HG03558 (cell line): ENCODE data around the gene LEKR1.
"Not testable (repeated sequence)": the region's sequence is repeated elsewhere in the genome, so short reads cannot be mapped to it uniquely, and the experiment has no call there.

Experiments
- ATAC-seq: cut with Tn5 transposase; IDR thresholded peaks from one replicate; pipeline ENCODE4 v1.9.1; 2021; ENCODE audit warnings: moderate number of reproducible peaks; ENCODE audit not compliant: unreplicated experiment; ENCODE audit errors: extremely low read depth

The LEKR1 gene

DNA sequence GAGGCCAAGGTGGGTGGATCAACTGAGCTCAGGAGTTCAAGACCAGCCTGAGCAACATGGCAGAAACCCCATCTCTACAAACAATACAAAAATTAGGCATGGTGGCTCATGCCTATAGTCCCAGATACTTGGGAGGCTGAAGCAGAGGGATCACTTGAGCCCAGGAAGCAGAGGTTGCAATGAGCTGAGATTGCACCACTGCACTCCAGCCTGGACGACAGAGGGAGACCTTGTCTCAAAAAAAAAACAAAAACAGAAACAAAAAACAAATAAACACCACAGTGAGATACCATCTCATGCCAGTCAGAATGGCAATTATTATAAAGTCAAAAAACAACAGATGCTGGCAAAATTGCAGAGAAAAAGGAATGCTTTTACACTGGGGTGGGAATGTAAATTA is 69.2 kb downstream of the LEKR1 start:
- ATAC-seq = not testable (repeated sequence)

DNA sequence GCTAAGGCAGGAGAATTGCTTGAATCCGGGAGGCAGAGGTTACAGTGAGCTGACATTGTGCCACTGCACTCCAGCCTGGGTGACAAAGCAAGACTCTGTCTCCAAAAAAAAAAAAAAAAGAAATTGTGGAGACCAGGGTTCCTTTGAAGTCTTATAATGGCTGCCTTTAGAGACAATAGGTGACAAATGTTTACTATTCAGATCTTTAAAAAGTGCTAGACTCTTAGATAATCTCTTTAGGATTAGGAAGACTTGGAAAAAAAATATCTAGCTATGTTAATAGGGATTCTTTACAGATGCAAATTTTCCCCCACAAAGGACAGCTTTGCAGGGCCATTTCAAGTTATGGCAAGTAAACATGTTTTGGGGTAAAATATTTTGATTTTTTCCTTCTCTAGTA is 71.7 kb downstream of the LEKR1 start:
- ATAC-seq = not testable (repeated sequence)

DNA sequence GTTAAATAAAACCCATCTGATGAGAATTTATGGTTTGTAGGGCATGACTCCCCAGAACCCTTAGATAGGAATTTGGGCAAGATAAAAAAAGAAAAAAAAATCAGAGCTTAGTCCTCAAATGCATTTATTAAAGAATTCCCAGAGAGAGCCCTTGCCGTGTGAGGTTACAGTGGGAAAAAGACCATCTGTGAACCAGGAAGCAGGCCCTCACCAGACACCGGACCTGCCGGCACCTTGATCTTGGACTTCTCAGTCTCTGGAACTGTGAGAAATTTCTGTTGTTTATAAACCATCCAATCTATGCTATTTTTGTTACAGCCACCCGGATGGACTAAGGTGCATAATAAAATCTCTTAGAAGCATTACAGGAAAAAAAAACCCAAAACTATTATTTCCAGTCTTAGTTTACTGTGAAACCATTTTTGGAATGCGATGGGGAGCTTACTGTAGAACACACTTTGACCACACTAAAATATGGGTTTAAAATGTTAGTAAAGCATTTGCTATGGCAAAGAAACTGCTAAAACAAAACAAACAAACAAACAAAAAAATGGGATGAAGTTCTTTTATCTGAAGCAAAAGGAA is 72.2 kb downstream of the LEKR1 start:
- ATAC-seq = no peak

DNA sequence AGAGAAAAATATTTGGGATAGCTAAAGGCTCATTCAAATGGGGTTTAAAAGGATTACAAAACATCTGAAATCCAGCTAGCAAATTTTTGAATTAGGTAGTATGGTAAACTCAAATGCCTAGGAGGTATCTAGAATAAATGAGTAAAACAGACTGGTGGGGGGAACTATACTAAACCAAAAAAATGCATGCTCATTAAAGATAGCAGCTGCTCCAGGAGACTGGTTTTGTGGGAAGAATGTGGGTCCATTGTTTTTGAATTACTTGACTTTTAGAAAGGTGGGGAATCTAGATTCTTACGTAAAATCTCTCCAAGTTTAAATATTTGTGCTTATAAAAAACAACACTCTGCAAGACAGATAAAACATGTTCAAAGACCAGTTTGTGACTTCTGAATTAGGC is 73.8 kb downstream of the LEKR1 start:
- no peak for ATAC-seq

DNA sequence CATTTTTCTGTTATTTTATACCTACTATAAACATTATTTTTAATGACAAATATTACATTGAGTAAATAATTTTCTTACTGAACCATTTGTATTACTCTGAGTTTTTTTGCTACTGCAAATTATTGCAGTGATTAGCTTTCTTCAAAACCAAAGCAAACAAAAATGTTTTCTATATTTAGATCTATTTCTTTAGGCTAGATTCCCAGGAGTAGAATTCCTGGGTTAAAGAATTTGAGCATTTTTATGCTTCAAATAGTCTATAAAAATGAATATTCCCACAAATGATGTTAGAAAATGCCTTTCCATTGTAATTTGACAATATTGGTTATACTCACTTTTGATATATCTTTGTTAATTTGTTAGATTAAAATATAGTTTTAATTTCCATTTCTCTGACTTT is 76.8 kb downstream of the LEKR1 start:
- no peak for ATAC-seq

DNA sequence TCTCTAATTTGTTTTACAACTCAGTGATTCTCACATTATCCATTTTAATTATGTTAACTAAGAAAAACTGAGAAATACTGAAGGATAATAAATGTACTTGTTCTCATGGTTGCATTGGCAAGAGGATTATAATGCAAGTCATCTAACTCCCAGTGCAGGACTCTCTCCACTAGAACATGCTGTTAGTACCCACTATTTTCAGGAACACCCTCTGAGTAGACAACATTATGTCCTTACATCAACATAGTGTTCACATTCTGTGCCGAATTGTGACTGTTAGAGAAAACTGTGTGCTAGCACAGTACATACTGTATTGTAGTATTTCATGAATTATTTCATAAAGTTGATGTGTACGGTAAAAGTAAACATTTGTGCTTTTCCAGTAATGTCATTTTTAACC is 80.1 kb downstream of the LEKR1 start:
- no peak for ATAC-seq

DNA sequence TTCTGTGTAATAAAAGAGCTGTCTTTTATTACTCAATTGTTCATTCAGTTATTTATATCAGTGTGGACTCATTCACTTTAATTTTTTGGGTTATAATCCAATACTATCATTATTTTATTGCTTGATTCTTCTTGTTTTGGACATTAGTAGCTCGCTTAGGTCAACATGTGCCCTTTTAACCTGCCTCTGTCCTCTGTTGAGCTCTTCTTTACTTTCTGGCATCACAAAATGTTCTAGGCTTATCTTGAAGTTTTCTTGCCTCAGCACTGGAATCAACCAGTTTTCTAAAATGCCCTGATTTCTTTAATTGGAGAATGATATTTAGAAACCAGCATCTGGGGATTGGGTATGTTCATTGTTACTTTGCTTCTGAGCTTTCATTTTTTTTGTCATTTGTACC is 82.2 kb downstream of the LEKR1 start:
- ATAC-seq = no peak

DNA sequence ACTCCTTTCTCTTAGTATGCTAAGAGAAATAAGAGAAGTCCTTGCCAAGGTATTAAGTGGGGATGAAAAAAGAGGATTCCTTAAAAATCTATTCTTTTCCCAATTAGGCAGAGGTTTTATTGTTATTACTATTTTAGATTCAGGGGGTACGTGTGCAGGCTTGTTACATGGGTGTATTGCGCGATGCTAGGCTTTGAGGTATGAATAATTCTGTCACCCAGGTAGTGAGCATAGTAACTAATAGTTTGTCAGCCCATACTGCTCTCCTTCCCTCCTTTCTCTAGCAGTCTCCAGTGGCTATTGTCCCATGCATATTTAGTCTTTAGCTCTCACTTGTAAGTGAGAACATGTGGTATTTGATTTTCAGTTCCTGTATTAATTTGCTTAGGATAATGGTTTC is 83.9 kb downstream of the LEKR1 start:
- ATAC-seq = no peak

DNA sequence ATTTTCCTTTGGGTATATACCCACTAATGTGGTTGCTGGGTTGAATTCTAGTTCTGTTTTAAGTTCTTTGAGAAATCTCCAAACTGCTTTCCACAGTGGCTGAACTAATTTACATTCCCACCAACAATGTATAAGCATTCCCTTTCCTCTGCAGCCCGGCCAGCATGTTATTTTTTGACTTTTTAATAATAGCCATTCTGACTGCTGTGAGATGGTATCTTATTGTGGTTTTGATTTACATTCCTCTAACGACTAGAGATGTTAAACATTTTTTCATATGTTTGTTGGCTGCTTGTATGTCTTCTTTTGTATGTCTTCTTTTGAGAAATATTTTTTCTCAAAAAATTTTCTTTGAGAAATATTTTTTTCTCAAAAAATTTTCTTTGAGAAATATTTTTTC is 84.7 kb downstream of the LEKR1 start:
- not testable (repeated sequence) for ATAC-seq

DNA sequence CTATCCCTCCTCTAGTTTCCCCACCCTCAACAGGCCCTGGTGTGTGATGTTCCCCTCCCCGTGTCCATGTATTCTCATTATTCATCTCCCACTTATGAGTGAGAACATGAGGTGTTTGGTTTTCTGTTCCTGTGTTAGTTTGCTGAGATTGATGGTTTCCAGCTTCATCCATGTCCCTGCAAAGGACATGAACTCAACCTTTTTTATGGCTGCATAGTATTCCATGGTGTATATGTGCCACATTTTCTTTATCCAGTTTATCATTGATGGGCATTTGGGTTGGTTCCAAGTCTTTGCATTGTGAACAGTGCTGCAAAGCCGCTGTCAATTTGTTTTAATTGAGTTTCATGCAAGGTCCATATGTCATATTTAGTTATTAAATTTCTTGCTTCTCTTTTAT is 88.1 kb downstream of the LEKR1 start:
- ATAC-seq = not testable (repeated sequence)

DNA sequence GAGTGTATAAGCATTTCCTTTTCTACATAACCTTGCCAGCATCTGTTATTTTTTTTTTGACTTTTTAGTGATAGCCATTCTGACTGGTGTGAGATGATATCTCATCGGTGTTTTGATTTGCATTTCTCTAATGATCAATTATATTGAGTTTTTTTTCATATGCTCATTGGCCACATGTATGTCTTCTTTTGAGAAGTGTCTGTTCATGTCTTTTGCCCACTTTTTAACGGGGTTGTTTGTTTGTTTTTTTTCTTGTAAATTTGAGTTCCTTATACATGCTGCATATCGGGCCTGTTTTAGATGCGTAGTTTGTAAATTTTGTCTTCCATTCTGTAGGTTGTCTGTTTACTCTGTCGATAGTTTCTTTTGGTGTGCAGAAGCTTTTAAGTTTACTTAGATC is 89.2 kb downstream of the LEKR1 start:
- ATAC-seq = no peak

DNA sequence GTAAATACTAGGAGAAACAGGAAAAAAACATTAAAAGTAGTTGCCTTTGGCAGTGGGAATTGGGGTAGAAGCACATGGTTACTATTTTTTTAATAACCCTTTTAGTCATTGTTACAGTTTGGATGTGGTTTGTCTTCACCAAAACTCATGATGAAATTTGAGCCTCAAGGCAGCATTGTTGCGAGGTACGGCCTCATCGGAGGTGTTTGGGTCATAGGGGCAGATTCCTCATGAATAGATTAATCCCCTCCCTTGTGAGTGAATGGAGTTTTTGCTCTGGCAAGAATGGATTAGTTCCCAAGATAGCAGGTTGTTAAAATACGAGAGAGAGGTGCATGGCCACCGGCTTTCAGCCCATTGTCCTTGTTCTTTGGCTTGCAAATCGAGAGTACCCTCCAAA is 92.6 kb downstream of the LEKR1 start:
- ATAC-seq = no peak

DNA sequence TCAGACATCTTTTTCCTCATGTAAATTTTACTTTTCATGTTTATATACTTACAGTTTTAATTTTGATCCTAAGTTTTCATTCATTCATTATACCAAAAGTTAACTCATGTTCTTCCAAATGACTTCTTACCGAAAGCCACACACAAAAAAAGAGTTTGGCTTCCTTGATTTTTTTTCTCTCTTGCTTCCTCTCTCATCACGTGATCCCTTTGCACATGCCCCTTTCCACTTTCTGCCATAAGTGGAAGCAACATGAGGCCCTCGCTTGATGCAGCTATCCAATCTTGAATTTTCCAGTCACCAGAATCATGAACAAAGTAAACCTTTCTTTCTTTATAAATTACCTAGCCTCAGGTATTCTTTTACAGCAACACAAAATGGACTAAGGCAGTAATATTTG is 93.7 kb downstream of the LEKR1 start:
- no peak for ATAC-seq

DNA sequence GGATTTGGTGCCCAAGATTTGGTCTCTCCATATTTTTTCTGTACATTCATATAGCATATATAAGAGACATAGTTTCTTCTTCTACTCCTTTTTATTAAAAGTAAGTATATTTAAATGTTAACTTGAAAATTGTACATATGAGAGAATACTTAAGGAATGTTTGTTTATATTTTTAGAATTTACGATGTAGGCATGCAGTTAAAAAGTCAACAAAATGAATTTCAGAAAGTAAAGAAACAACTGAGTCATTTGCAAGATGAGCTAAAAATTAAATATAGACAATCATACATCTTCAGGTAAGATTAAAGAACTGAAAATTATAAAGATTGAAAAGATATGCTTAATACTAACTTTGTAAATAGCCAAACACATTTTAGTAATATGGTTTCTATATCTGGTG is 94.2 kb downstream of the LEKR1 start:
- ATAC-seq = no peak

DNA sequence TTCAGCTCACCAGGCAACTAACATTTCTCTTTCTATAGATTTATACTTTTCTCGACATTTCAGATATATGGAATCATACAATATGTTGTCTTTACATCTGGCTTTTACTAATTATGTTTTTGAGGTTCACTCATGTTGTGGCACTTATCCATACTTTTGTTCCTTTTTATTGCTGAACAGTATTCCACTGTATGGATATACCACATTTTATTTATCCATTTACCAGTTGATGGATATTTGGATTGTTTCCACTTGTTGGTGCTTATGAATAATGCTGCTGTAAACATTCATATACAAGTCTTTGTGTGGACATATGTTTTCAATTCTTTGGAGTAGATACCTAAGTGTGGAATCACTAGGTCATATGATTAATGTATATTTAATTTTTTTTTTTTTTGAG is 97.2 kb downstream of the LEKR1 start:
- no peak for ATAC-seq

DNA sequence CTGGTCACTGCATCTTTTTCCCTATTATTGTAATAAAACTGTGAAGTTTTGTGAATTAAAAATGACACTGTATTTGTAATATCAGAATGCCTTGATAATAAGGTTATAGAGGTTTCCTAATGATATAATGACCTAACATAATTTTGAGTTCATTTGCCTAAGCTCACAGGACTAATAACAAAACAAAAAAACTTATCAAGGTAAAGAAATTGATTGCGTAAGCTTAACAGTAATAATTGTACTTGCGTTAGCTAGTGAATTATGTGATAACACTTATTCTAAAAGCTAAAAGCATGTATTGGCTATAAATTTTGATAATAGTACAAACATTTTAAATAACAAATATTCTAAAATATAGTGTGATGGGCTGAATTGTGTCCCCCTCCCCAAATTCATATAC is 112.6 kb downstream of the LEKR1 start:
- no peak for ATAC-seq

DNA sequence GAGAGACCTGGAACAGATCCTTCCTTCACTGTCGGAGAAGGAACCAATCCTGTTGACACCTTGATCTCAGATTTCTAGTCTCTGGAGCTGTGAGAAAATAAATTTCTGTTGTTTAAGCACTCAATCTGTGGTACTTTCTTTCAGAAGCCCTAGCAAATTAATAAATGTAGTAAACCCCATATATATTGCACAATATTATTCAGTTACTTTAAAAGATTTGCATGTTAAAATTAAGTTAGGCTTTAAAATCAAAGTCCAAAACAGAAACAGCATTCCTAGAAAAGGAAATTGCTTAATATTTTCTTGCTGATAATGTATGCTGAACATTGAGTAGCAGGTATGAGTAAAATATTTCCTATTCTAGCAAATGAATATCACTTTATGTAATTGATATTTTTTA is 113.2 kb downstream of the LEKR1 start:
- no peak for ATAC-seq

DNA sequence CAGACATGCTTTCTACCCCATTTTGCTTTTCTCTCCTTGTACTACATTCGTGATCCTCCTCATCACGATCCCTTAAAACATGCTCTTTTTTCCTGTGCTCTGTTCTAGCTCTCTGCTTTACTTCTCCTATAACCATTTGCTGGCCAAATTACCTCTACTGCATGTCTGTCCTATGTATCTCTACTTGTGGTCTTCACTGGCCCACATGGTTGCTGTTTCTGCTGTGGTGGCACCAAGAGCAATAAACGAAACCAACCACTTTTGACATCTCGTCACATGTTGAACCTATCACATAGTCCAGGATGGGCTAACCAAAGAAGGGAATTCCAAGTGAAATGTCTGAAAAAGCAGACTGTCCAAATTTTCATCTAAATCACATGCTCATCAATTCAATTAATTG is 115.2 kb downstream of the LEKR1 start:
- no peak for ATAC-seq

DNA sequence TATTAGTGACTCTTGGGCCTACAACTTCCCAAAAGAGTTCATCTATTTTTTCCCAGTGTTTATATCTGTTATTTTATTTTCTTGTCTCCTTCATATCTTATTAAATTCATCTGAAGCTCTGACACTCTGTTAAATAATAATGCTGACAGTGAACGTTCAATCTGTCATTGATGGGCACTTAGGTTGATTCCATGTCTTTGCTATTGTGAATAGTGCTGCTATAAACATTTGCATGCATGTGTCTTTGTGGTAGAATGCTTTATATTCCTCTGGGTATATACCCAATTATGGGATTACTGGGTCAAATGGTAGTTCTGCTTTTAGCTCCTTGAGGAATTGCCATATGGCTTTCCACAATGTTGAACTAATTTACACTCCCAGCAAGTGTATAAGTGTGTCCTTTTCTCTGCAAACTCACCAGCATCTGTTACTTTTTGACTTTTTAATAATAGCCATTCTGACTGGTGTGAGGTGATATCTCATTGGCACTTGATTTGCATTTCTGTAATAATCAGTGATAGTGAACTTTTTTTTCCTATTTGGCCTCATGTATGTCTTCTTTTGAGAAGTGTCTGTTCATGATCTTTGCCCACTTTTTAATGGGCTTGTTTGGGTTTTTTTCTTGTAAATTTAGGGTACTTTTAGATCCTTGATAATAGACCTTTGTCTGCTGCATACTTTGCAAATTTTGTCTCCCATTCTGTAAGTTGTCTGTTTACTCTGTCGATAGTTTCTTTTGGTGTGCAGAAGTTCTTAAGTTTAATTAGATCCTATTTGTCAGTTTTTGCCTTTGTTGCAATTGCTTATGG is 122.5 kb downstream of the LEKR1 start:
- no peak for ATAC-seq

DNA sequence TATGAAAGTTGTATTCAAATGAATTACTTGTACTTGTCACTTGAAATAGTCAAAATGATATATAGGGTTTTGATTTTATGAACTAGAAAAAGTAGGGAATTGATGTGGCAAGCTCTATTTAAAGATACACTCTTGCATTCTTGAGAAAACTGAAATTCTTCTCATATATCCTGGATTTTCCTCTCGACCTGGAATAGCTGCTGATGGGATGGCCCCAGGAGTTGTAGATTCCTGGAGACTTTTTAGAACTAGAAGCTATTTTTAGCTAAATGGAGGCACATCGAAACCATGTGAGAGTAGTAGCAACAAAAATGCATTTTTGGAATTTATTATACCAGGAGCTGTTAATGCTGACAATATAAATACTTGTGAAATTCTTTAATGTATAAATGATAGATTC is 125.9 kb downstream of the LEKR1 start:
- ATAC-seq = no peak

DNA sequence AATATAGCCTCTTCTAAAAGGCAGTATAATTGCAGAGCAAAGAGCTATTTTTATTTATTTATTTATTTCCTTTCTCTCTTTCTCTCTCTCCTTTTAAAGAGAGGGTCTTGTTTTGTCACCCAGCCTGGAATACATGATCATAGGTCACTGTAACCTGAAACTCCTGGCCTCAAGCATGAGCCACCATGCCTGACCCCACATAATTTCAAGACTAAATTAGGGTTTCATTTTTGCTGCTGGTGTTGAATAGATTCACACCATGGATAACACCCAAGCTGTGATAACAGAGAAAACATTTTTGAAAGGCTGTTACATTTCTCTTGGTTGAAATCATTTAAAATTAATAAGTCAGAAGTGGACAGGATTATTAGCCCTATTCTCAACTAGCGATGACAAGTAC is 131.6 kb downstream of the LEKR1 start:
- no peak for ATAC-seq

DNA sequence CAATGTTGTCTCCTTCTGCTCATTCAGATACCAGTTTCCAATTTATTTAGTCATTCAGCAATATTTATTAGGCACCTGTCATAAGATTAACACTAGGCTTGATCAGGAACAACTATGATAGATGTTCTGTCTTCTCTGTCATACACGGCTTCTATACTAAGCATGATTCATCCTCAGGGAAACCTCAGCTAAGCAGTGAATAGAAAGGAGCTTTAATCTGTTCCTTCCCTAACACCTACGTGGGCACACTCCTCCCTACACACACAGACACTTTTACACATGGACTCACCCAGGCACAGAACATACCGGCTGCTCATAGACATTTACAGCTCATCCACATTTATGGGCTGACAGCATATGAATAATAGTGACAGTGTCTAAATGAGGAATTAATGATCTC is 136.9 kb downstream of the LEKR1 start:
- no peak for ATAC-seq
